ENCODE data around the gene LARP1. TPM values are rescaled to one million over a fixed set of nuclear protein-coding genes. Genes with fewer than 3 reads are reported as not detected.

The LARP1 gene
- total and polyA plus RNA-seq, 5 donors, result 43.9 to 130 (median 122) TPM

DNA sequence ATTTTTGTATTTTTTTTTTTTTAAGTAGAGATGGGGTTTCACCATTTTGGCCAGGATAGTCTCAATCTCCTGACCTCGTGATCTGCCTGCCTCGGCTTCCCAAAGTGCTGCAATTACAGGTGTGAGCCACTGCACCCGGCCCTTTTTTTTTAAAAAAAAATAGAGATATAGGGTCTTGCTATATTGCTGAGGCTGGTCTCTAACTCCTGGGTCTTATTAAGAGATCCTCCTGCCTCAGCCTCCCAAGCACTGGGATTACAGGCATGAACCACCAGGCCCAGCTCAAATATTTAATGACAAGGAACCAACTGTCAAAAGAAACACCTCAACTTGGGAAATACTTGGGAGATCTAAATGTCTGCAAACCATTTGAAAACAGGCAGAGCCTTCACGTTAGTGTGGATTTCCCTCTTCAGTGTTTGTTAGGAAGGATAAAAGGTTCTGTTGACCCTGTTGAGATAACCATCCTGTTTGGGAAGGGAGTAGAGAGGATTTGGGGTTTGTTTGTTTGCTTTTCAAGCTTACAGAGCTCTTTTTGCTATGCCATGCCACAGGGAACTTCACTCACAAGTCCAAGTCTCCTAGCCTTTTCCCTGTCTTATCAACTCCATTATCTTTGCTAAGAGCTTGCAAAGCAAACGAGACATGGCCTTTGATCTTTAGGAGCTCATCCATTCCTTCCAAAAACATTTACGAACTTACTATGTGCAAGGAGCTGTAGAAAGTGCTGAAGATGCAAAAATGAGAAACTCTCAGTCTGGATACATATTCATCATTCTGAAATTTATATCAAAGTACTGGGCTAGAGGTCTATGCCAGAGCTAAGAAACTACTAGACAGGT lies 87.7 kb downstream of the LARP1 start:
- intact Hi-C loops (cut with DNase I), result no loop called here
- no peak for DNase-seq
- Histone ChIP-seq H3K27ac (ENCODE audit: low read length) (no peak overlapping the region), H3K27me3 (ENCODE audit: control insufficient read depth, insufficient read depth) (no peaks in the 10 kb centered on the region), H3K4me1 (ENCODE audit: control insufficient read depth, insufficient read depth, low read length) (peaks cover 4% of the 10 kb centered on the region), H3K4me3 (ENCODE audit: low read length) (no peak overlapping the region), H3K9me3 (ENCODE audit: control insufficient read depth, low read length) (no peaks in the 10 kb centered on the region)
- ATAC-seq, result no peak
- 78% methylated on average over 6 of the region's 6 CpGs for WGBS

DNA sequence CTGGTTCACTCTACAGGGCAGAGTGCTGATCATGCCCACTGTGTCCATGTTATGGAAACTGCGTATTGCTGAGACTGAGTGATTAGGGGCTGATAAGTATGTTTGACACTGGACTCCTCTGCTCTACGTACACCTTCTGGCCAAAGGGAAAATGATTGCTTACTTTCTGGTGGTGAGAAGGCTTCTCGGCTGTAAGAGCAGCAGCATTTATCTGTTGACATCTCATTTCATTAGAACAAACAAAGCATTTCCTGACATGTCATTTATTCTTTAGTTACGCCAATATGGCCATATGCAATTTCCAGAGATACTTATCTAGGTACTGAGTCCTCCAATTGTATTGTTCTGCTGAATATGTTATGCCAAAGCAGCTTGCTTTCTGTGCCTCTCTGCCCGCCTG lies 89.6 kb downstream of the LARP1 start:
- H3K27me3 ChIP-seq (ENCODE audit: control insufficient read depth, insufficient read depth), result no peaks in the 10 kb centered on the region
- no peak overlapping the region for H3K4me3 ChIP-seq (ENCODE audit: low read length)
- no peak overlapping the region for H3K27ac ChIP-seq (ENCODE audit: low read length)
- ATAC-seq (no peak), DNase-seq (no peak)
- H3K4me1 ChIP-seq (ENCODE audit: control insufficient read depth, insufficient read depth, low read length), result peaks cover 4% of the 10 kb centered on the region
- no peaks in the 10 kb centered on the region for H3K9me3 ChIP-seq (ENCODE audit: control insufficient read depth, low read length)
- 67% methylated on average over 5 of the region's 5 CpGs for WGBS
- intact Hi-C loops (cut with DNase I), result no loop called here

DNA sequence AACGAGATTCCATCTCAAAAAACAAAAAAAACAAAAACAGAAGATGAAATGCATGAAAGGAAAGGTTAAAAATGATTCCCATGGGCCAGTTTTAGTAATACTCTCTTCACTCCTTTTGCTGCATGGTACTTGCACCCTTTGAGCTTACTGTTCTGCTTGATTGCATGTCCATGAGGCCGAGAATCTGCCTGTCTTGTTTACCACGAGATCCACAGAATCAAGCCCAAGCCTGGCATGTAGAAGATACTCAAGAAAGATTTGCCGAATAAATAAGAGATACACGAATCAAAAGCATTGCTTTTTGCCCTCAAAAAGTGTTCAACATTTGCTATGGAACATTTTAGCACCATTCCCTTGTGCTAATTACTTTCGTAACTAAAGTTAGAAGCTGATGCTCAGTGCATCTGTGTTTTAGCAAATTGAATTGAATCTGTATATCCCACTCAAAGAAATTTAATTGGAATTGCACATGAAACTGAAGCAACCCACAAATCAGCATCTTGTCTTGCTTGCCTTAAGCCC lies 94.1 kb downstream of the LARP1 start:
- DNase-seq, result no peak

DNA sequence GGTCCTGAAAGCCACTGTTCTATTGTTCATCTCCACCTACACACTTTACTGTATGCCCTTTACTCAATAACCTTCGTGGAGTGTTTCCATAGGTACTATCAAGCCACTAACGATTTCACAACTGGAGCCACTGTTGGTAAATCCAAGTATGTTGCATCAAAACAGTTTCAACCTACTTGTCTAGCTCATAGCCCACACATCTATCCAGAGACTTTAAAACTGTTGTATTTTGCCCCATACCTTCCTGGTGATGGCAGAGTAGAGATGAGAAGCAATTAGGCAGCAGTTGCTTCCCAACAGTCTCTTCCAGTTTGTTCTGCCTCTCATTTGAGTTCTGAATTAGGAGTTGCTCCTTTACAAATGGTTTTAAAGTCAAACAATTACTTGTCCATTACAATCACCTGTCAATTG lies 94.6 kb downstream of the LARP1 start:
- intact Hi-C loops (cut with DNase I), result no loop called here
- 8% methylated on average over 2 of the region's 2 CpGs for WGBS
- Histone ChIP-seq H3K27ac (ENCODE audit: low read length) (no peak overlapping the region), H3K9me3 (ENCODE audit: control insufficient read depth, low read length) (no peaks in the 10 kb centered on the region), H3K4me1 (ENCODE audit: control insufficient read depth, insufficient read depth, low read length) (peaks cover 3% of the 10 kb centered on the region), H3K27me3 (ENCODE audit: control insufficient read depth, insufficient read depth) (no peaks in the 10 kb centered on the region), H3K4me3 (ENCODE audit: low read length) (peak overlapping the region; percentile 85)
- ATAC-seq (peak; percentile 21 to 48), DNase-seq (no peak)

More for the DNA sequence above, 94.1 kb downstream of the LARP1 start:
- Histone ChIP-seq H3K9me3 (ENCODE audit: control insufficient read depth, low read length) (no peaks in the 10 kb centered on the region), H3K27ac (ENCODE audit: low read length) (no peak overlapping the region), H3K4me1 (ENCODE audit: control insufficient read depth, insufficient read depth, low read length) (peaks cover 5% of the 10 kb centered on the region), H3K27me3 (ENCODE audit: control insufficient read depth, insufficient read depth) (no peaks in the 10 kb centered on the region), H3K4me3 (ENCODE audit: low read length) (peak overlapping the region; percentile 85)
- 47% methylated on average over 6 of the region's 6 CpGs for WGBS
- no peak for ATAC-seq
- intact Hi-C loops (cut with DNase I), result no loop called here

DNA sequence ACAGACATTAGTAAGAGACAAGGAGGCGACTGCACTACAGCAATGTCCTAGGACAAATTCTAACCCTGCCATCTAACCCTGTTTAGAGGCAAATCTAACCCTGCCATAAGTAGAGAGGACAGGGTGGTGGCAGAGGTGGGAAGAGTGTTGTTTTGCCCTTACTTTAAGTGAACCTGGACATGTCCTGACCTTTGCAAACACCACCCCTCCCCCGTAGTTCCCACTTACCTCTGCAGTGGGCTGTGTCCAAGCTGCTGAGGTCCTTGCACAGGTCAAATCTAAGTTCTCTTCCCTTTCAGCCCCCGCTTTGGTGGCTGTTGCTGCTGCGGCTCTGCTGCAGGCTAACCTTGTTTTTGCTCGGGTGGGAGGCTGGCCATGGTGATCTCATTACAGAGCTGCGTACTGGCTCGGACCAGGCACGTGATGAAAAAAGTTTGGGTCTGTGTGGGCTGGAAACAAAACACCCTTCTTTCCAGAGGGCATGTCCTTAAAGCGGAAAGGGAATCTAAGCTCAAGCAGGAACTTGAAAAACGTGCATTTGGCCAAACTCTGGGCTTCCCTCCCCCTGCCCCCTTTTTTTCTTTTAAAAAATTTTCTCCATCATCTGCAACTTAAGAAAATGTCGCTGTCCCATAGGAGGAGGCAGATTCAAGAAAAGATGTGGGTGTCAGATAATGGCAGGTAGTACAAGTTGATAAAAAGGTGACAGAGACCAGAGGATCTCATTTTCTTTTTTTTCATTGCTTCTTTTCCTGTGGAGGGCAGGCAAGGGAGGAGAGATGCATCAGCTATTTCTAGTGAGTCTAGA lies 95.3 kb downstream of the LARP1 start, which contains the start of gene FAXDC2:
Gene FAXDC2, minus strand, starts transcription at position 349 of the 808 bp plus-strand sequence. CDS start 12,425 bp downstream, outside the sequence.
- H3K9me3 ChIP-seq (ENCODE audit: control insufficient read depth, low read length), result no peaks in the 10 kb centered on the region
- peak within 1 kb of the TSS; percentile 96 for H3K27ac ChIP-seq (ENCODE audit: low read length)
- DNase-seq, result peak; percentile 79 to 92 (median 91)
- peaks cover 3% of the 10 kb centered on the region for H3K4me1 ChIP-seq (ENCODE audit: control insufficient read depth, insufficient read depth, low read length)
- peak within 1 kb of the TSS; percentile 85 for H3K4me3 ChIP-seq (ENCODE audit: low read length)
- H3K27me3 ChIP-seq (ENCODE audit: control insufficient read depth, insufficient read depth), result no peaks in the 10 kb centered on the region
- intact Hi-C loops (cut with DNase I), result no loop called here
- WGBS, result 2% methylated on average over 11 of the region's 11 CpGs
- ATAC-seq, result peak; percentile 98

DNA sequence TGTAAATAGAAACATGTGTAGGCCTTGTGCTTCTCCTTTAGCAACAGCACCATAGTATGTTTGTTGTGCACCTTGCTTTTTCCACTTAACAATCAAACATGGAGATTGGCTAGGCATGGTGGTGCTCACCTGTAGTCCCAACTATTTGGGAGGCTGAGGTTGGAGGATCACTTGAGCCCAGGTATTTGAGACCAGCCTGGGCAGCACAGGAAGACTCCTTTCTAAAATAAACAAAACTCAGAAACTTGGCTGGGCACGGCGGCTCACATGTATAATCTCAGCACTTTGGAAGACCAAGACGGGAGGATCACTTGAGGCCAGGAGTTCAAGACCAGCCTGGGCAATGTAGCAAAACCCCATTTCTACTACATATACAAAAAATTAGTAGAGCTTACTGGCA lies 96.2 kb downstream of the LARP1 start:
- H3K27me3 ChIP-seq (ENCODE audit: control insufficient read depth, insufficient read depth), result no peaks in the 10 kb centered on the region
- no peak overlapping the region for H3K27ac ChIP-seq (ENCODE audit: low read length)
- 86% methylated on average over 3 of the region's 3 CpGs for whole genome bisulfite sequencing
- peaks cover 3% of the 10 kb centered on the region for H3K4me1 ChIP-seq (ENCODE audit: control insufficient read depth, insufficient read depth, low read length)
- no peak overlapping the region for H3K4me3 ChIP-seq (ENCODE audit: low read length)
- ATAC-seq, result no peak
- H3K9me3 ChIP-seq (ENCODE audit: control insufficient read depth, low read length), result no peaks in the 10 kb centered on the region
- no peak for DNase-seq
- intact Hi-C loops (cut with DNase I), result no loop called here

DNA sequence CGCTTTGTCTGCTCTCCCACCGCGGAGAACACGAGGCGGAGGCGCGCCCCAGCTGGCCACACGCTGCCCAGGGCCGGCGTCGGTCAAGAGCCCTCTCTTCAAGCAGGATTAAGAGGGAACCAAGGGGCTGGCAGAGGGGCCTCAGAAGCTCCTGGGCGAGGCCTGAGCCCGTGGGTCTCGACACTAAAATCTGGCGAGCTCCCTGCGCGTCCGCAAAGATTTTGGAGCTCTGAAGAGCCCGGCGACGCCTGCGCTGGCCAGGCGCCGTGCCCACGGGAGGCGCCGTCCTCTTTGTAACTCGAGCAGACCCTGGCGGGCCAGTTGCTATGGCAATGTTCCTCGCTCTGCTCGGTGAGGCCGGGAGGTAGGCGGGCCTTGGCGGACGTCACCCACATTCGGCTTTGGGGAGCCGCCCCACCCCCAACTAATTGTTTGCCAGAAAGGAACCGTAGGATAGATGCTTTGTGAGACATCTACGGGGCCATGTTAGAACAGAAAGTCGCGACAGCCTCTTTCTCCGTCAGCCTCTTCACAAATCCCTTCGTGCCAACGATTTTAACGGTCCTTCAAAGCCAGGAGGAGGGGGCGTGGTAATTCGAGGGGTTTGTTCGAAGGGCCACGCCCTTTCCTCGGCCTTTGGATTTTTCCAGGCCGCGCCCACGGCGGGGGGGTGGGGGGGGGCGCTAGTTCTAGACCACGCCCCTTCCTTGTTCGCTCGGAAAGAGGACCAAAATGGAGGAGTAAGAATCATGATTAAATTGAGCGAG lies 102.5 kb downstream of the LARP1 start:
- peaks cover 4% of the 10 kb centered on the region for H3K4me1 ChIP-seq (ENCODE audit: control insufficient read depth, insufficient read depth, low read length)
- peak; percentile 90 to 91 for ATAC-seq
- intact Hi-C loops (cut with DNase I), result loop anchor here in 1 of 4 donors (5.0 kb wide), 1 partner anchor 100 kb away; the partner anchor contains the start of gene LARP1
- WGBS, result under 1% methylated on average over 59 of the region's 59 CpGs
- no peaks in the 10 kb centered on the region for H3K9me3 ChIP-seq (ENCODE audit: control insufficient read depth, low read length)
- peak overlapping the region; percentile 97 for H3K27ac ChIP-seq (ENCODE audit: low read length)
- no peaks in the 10 kb centered on the region for H3K27me3 ChIP-seq (ENCODE audit: control insufficient read depth, insufficient read depth)
- H3K4me3 ChIP-seq (ENCODE audit: low read length), result peak overlapping the region; percentile 88
- DNase-seq, result peak; percentile 98 to 99 (median 98)

DNA sequence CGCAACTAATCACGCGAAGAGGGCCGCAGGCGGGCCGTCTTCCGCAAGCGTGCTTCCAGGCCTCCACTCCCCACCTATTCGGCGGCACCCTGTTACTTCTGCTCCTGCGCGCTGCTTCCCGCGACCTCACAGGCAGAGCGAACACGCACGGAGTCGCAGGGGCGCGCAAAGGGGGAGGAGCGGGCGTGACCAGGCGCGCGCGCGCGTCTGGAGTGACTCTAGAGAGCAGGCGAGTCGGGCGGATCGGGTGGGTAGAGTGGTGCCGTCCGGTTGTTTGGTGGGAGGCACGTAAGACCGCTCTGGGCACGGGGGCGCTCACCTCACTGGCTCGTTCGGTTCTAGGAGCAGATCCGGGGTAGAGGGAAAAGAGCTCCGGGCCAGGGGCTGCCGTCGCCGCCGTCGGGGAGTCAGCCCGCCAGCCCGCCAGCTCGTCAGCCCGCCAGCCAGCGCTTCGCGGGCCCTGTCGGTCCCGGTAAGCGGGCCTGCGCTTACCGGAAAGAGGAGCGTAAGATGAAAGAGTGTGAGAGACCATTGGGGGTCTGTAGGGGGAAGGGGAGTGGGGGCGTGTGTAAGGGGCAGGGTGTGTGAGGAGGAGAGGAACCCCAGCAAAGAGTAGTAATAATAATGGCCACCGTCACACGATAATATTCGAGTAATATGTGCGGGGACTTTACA lies 103.3 kb downstream of the LARP1 start, which contains the start of gene CNOT8:
Gene CNOT8, plus strand, starts transcription at position 331 of the 675 bp plus-strand sequence. CDS start 4,652 bp downstream, outside the sequence.
- intact Hi-C loops (cut with DNase I), result loop anchor here in 1 of 4 donors (5.0 kb wide), 1 partner anchor 101 kb away; the partner anchor contains the start of gene LARP1
- ATAC-seq, result peak; percentile 94 to 96
- WGBS, result under 1% methylated on average over 65 of the region's 65 CpGs
- peak; percentile 99 to 100 (median 99) for DNase-seq
- peak within 1 kb of the TSS; percentile 88 for H3K4me3 ChIP-seq (ENCODE audit: low read length)
- H3K27ac ChIP-seq (ENCODE audit: low read length), result peak within 1 kb of the TSS; percentile 97
- H3K9me3 ChIP-seq (ENCODE audit: control insufficient read depth, low read length), result no peaks in the 10 kb centered on the region
- H3K4me1 ChIP-seq (ENCODE audit: control insufficient read depth, insufficient read depth, low read length), result peaks cover 4% of the 10 kb centered on the region
- no peaks in the 10 kb centered on the region for H3K27me3 ChIP-seq (ENCODE audit: control insufficient read depth, insufficient read depth)

DNA sequence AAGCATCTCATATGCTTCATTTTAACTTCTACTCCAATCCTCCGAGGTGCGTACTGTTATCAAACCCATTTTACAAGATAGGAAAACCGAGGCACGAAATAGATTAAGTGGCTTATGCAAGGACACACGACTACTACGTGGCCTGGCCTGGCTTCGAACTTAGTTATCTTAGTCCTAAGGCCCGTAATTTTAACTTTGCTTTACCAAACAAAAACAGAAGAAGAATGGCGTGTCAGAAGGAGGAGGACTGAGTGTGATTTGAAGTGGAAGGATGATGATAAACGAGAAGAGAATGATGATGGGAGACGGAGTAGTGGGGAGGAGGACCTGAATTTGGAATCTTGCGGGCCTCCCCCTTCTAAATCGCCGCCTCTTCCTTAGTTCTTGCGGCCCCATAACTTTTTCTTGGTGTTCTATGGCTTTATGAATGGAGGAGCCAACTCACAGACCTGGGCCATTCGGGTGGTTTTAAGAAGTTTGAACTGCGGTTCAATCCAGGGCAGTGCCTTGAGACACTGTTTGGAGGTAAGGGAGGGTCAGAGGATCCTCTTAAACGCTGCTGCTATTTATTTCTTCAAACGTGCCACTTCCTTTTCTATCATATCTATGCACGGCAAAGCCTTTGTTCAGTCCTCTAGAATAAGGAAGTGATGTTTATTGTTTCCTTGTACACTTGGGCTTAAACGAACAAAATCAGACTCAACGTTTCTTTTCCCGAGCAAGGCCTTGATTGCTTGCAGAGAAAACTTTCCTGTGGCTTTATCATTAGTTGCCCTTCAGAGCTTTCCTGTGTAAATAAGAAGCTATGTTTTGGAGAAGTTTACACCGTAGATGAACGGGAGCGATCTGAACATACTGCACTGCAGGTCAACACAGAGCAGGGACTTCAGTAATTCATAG lies 104.0 kb downstream of the LARP1 start:
- ATAC-seq, result no peak
- Histone ChIP-seq H3K4me3 (ENCODE audit: low read length) (peak overlapping the region; percentile 88), H3K27me3 (ENCODE audit: control insufficient read depth, insufficient read depth) (no peaks in the 10 kb centered on the region), H3K27ac (ENCODE audit: low read length) (peak overlapping the region; percentile 90), H3K9me3 (ENCODE audit: control insufficient read depth, low read length) (no peaks in the 10 kb centered on the region), H3K4me1 (ENCODE audit: control insufficient read depth, insufficient read depth, low read length) (peaks cover 4% of the 10 kb centered on the region)
- WGBS, result 2% methylated on average over 26 of the region's 26 CpGs
- intact Hi-C loops (cut with DNase I), result loop anchor here in 1 of 4 donors (5.0 kb wide), 1 partner anchor 102 kb away; the partner anchor contains the start of gene LARP1
- DNase-seq, result no peak

All from right cardiac atrium (tissue), 5 donors.